GM18870 (cell line): ENCODE results near the gene GALR2.

Source experiments
- ATAC-seq: cut with Tn5 transposase; IDR thresholded peaks from one replicate; pipeline ENCODE4 v1.9.1; 2021; ENCODE audit warnings: moderate library complexity; ENCODE audit not compliant: unreplicated experiment

The GALR2 gene

DNA sequence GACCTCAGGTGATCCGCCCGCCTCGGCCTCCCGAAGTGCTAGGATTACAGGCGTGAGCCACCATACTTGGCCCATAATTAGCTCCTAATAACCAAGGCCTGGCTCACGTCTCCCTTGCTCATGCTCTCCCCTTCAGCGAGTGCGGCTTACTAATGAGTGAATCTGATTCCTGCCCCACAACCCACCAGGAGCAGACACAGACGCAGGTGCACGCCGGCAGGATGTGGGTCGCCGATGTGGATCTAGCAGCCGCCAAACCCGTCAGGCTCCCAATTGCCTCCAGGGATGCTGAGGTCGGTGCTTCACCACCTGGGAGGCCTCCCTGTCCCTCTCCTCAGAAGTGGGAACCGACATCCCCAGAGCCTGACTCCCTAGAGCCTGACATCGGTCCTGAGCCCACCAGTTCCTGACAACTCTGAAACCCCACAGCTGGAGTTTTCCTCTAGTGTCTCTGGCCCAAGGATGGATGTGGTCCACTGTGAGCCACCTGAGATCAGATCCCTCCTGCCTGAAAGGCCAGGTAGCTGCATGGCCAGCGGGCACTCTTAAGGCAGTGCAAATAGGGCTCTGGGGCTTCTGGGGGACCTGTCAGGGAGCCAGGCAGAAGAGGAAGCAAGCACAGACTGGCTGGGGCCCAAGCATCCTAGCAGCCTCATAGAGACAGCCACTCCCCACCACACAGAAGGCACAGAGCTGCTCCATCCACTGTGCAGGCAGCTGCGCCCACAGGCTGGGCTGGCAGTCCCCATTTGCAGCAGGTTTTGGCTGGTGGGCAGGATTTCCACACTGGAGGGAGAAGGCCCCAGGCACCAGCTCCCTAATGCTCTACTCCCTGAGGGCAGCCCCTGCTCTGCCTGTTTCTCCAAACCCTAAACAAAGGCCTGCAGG is 18.2 kb downstream of the GALR2 start:
- ATAC-seq, result no peak

DNA sequence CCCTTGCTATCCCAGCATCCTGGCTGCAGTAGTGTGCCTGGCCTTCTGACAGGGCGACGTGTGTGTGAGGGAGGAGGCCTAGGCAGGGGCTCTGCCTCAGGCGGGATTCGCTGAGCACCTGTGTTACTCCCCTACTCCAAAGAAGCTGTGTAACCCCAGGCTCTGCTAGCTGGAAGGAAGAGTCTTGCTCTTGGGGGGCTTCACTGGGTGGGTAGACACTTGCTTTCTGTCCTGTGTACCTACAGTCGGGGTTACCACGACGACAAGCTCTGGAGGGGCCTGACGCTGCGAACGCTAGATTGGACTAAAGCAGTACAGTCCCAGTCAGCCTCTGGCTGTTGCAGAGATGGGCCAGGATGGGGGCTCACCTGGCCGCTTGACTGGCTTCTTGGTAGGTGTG is 19.5 kb downstream of the GALR2 start:
- ATAC-seq, result no peak

DNA sequence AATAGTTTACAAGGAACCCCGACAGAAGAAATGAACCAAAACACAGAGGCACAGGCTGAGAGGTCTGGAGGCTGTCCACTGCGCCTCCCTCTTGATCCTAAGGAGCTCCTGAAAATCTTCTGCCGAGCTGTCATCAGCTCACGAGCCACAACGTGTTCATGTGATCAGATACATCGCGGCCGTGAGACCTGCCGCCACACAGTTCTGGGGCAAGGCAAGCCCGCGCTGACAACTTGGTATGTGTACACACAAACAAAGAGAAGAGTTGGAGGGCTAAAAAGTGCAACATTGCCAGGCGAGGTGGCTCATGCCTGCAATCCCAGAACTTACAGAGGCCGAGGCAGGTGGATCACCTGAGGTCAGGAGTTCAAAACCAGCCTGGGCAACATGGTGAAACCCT is 21.4 kb downstream of the GALR2 start:
- ATAC-seq, result no peak

DNA sequence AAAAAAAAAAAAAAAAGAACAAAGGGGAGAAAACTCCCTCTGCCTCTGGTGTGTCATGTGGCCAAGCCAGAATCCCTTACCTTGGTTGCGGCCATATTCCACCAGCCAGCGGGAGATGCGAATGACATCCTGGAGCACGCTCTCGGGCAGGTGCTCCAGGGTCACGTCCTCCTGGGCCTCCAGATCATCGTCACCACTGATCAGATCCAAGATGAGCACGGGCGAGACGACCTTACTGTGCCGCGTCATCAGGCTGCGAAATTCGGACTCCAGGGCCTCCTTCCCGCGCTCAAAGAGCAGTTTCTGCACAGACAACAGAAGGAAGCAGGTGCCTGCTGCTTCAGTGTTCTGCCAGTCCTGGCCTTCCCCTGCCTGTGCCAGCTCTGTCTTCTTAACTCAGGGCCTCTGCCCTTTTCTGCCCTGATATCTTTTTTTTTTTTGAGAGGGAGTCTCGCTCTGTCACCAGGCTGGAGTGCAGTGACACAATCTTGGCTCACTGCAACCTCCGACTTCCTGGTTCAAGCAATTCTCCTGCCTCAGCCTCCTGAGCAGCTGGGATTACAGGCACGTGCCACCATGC is 23.2 kb downstream of the GALR2 start:
- no peak for ATAC-seq

DNA sequence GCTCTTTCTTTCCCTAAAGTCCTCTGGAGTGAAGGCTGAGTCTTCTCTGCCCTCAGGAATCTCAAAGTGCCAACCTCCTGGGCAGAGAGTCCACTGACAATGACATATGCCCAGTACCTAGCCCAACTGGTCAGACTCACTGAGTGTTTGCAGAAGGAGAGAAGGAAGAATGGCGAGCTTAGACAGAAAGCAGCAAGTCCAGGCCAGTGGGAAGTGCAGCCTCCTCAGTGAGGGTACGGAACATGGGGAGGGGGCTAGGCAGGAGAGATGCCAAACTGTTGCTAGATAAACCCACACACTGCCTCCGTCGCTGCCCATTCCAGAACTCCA is 28.3 kb downstream of the GALR2 start:
- no peak for ATAC-seq

DNA sequence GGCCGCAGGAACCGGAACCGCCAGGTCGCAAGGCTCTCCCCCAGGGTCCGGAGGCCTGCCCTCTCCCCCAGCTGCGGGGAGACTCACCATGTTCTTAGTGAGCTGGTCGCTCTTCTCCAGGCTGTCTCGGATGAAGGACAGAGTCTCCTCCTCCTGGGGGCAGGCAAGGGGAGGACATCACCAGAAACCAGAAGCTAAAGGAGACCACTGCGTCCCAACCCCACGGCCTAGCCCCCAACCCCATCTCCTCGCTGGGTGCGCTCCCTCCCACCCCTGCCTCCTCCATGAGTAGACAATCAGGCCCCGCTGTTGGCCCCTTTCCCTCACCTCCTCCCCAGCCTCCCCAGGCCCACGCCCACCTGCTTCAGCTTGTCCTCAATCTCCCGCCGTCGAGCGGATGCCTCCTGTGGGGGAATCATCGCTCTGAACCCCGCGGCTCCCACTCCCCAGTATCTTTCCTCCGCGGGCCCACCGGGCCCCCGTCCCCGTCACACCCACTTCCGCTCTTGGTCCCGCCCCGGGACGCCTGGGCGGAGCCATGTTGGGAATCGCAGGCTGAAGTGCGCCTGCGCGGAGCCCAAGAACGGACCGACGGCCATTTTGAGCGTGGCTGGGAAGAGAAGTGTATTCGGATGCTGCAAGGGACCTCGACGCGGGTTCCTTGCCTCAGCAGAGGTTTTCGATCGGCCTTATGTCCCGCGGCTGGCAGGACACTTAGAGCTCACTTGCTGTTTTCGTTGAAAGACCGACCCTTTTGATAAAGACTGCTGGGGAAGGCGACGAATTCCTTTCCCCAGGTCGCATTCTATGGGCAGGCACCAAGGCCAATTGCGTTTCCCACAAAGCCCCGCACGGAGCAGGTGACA is 28.9 kb downstream of the GALR2 start, which contains the start of gene EXOC7:
Gene EXOC7, minus strand, starts transcription at position 514 of the 866 bp plus-strand sequence. Its CDS starts 95 bp downstream, at position 419.
- ATAC-seq, result no peak

DNA sequence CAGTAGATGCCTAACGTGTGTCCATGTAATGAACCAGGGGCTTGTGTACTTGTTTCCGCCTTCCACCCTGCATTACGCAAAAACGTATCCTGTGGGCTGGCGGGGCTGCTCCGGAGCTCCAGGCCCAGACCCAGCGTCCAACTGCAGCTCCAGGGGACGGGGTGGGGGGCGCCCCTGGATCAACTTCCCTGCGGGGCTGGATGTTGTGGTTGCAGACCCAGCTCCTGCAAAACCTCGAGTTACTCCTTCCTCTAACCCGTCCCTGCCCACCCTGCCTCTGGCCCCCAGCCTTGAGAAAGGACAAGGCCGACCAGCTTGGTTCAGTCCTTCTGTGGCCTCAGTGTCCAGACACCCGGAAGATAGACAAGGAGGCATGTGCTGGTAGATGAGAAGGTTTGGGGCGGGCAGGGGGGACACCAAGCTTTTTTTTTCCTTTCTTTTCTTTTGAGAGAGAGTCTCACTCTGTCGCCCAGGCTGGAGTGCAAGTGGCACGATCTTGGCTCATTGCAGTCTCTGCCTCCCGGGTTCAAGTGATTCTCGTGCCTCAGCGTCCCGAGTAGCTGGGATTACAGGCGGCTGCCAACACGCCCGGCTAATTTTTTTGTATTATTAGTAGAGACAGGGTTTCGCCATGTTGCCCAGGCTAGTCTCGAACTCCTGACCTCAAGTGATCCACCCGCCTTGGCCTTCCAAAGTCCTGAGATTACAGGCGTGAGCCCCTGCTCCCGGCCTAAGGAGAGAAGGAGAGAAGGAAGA is 29.7 kb downstream of the GALR2 start:
- ATAC-seq, result no peak

DNA sequence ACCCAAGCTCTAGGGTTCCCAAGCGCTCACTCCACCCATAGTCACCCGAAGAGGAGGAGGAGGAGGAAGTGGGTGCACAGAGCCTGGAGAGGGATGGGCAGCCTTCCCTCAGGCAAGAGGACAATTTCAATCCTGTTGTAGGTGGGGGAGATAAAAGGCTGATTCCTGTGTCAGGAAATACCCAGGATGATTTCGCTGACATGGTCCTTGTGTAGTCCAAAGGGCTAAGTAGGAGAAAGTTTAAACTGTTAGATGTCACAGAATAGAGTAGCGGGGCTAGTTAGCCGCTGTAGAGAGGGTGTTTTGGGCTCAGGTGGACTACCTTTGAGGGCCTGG is 30.3 kb downstream of the GALR2 start:
- ATAC-seq, result no peak

DNA sequence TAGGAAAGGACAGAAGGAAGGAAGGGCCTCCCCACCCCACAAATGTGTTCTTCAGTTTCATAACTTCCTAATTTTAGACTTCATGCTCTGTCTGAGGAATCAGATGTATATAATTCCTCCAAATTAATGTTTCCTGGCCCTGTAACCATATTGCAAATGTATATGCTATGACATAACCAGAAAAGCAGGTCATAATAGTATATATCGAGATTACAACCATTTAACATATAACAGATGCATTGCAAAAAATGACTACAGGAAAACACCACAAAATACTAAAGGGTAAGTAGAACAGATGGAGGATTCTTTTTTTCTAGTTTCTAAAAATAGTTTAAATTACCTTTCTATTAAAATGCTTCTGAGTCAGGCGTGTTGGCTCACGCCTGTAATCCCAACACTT is 32.1 kb downstream of the GALR2 start:
- no peak for ATAC-seq

DNA sequence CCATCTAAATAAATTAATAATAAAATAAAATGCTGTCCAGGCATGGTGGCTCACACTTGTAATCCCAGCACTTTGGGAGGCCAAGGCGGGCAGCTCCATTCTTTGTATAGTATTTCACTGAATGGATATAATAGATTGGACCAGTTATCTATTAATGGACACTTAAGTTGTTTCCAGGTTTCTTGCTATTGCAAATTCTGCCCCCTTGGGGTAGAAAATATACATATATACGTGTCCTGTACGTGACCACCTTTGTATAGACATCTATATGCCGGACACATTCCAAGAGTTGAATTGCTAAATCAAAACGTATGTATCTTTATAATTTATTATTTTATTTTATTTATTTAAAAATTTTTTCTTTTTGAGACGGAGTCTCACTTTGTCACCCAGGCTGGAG is 32.9 kb downstream of the GALR2 start:
- no peak for ATAC-seq

DNA sequence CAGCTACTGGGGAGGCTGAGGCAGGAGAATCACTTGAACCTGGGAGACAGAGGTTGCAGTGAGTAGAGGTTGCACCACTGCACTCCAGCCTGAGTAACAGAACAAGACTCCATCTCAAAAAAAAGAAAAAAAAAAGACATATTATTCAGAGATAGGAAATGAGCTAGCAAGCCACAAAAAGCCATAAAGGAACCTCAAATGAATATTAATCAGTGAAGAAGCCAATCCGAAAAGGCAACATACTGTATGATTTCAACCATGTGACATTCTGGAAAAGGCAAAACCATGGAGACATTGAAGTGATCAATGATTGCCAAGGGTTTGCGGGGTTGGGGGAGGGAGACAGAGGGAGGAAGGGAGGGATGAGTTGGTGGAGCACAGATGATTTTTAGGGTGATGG is 37.4 kb downstream of the GALR2 start:
- no peak for ATAC-seq

DNA sequence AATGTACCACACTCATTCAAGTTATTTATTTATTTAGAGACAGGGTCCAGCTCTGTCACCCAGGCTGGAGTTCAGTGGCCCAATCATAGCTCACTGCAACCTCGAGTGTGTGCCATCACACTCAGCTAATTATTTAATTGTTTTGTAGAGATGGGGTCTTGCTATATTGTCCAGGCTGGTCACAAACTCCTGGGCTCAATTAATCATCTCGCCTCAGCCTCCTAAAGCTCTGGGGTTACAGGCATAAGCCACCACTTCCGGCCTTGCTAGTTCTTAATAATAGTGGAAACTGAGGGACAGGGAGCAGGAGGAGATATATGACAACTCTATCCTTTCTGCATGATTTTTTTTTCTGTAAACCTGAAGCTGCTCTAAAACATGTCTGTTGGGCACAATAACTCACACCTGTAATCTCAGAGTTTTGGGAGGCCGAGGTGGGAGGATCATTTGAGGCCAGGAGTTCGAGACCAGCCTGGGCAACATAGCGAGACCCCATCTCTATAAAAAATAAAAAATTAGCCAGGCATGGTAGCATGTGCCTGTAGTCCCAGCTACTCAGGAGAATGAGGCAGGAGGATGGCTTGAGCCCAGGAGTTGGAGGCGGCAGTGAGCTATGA is 40.7 kb downstream of the GALR2 start:
- ATAC-seq, result no peak

DNA sequence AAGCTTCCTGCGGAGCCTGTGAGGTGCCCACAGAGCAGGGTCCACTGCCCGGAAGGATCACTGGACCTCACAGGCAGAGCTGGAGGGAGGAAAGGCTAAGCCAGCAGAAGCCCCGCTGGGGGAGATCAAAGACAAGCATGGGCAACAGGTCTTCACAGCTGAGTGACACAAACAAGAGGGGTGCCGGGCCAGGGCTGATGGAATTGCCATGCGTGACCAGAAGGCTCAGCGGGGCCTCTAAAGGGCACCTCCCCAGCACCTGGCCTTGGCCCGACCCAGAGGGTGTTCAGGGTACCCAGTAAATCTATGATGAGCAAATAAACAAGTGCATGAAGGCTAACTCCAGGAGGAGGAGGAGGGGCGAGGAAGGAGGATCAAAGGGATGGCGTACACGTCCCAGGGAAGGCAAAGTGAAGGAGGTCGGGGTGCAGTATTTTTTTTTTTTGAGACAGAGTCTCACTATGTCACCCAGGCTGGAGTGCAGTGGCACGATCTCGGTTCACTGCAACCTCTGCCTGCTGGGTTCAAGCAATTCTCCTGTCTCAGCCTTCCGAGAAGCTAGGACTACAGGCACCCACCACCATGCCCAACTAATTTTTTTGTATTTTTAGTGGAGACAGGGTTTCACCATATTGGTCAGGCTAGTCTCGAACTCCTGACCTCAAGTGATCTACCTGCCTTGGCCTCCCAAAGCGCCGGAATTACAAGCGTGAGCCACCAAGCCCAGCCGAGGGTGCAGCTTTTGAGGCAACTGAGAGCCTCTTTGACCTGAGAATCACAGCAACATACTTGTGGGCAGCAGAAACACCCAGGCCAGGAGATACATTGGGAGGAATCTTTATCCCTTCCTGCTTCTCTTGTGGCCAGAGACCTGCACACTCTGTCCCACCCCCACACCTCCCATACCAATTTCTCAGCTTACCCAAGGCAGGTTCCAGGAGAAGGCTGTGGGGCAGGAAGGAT is 45.1 kb downstream of the GALR2 start:
- ATAC-seq, result no peak

DNA sequence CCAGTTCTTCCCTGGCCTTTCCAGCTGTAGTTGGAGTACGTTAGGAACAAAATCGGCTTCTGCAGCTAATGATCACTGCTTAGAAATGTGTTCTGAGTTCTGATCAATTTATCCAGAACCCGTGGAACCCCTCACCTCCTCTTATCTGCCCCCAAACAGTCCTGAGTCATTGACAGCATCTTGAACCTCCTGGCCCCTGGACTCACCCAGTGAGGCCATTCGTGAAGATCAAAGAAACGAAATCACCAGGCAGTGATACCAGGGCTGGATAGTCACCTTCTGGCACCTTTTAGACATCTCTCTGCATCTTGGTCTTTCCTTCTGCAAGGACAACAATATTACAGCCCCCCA is 46.1 kb downstream of the GALR2 start:
- ATAC-seq, result no peak

DNA sequence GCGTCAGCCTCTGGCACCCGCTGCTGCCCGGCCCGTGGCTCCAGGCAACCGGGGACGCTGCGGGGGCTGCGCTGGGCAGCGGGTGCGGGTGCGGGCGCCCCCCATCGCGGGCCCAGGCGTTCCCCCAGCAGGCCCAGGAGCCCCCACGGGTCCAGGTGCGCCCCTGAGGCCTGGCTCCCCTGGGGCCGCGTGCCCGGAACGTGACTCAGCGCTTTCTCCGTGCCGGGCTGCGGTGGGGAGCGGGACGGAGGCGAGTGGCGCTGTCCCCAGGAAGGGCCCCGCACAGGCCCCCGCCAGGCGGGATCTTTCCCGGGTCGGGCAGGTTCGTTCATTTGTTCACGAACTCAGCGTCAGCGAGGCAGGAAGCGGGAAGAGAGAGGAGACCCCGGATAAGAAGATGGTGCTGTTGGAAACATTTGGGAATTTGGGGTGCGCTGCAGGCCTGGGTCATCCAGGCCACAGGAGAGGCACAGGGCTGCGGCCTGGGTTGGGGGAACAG is 47.4 kb downstream of the GALR2 start:
- no peak for ATAC-seq

DNA sequence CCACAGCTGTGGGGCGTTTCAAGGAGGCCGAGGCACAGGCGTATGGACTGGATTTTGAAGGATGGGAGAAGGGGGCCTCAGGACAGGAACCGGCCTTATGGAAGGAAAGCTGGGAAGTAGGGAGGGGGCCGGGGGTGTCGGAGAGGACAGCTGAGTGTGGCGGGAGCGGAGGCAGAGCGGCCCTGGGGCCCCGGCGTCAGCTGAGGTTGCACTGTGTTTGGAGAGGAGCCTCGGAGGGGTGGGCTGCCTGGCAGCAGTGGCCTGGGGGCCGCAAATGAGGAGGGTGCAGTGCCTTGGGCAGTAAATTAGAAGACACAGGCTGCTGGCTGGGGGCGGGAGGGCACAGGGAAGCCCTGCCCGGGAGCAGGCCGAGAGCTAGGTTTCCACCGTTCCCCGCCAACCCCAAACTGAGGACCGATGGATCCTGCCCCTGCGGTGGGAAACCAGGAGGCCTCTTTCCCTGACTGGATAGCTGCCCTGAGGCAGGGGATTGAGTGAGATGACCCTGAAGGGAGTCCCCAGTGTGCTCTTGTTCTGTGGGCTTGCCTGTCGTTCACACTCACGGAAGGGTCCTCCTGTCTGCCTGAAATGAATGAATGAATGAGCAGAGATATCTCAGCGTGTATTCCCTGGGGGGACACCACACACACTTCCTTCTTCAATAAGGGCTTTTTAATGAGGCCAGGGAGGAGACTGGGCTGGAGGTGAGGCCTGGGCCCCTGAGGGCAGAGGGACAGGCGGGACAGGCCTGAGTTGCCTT is 48.0 kb downstream of the GALR2 start:
- ATAC-seq, result no peak

DNA sequence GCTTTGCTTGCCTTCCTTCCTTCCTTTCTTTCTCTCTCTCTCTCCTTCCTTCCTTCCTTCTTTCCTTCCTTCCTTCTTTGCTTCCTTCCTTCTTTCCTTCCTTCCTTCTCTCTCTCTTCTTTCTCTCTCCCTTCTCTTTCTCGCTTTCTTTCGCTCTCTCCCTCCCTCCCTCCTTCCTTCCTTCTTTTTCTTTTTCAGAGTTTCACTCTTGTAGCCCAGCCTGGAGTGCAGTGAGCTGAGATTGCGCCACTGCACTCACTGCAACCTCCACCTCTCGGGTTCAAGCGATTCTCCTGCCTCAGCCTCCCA is 48.6 kb downstream of the GALR2 start:
- no peak for ATAC-seq

DNA sequence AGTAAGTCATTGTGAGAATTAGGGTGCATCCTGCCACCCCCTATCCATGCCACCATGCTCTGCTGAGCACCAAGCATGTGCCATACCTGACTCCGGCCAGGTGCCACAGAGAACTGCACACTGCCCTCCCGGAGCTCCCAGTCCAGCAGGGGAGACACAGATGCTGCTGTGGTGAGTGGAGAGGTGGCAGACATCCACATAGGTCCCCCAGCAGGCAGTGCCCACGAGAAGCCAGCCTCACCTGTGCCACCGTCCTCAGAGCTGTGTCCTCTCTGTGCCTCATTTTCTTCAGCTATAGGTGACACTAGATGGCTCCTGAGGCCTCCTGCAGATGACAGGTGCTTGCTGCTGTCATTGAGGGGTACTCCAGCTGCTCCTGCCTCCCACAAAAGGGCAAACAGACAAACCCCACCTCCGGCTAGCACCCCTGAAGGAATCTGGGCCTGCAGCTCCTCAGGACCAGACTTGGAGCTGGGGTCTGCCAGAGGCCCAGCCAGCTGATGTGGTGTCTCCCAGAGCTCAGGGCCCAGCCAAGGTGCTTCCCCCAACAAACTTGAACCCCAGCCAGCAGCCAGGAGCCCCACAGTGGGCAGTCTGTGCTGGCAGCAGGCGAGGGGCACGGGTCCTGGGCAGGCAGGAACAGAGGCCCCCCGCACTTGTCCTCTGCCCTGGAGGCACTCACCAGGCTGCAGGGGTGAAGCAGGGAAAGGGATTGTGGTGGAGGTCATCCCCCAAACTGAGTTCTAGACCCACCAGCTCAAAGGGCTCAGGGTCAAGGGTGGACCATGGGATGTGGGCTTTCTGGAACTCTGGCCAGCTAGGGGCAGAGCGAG is 49.4 kb downstream of the GALR2 start:
- ATAC-seq, result no peak
